Activated B cell treated with CpG ODN at 0.5 μM for 24 hours (primary cell): ENCODE results near the gene MTHFD1L. TPM values are rescaled to one million over a fixed set of nuclear protein-coding genes. Genes with fewer than 3 reads are reported as not detected.
"Not testable (repeated sequence)": the region's sequence is repeated elsewhere in the genome, so short reads cannot be mapped to it uniquely, and the experiment has no call there.

Source experiments
- ATAC-seq: fragments of 200-7000 bp; cut with Tn5 transposase; one replicate; pipeline ENCODE4 v1.10.0; 2021; ENCODE audit warnings: low read depth, mild to moderate bottlenecking, moderate library complexity
- CTCF ChIA-PET: fragments of 350-600 bp; sonication (Branson Sonifier 250); formaldehyde crosslinking; loops from one replicate; lab custom pipeline; 2021; ENCODE audit warnings: antibody characterized with exemption; lab: Charles Lee
- POLR2A ChIA-PET: fragments of 350-600 bp; sonication (Branson Sonifier 250); formaldehyde crosslinking; loops from one replicate; lab custom pipeline; 2021; ENCODE audit warnings: antibody characterized with exemption; lab: Charles Lee
- DNase-seq: peaks from one replicate; pipeline ENCODE4 v3.0.0; 2022
- H3K27ac Mint-ChIP-seq: one replicate; pipeline ENCODE4 v1.8.0; 2020; ENCODE audit warnings: mixed read lengths
- H3K27me3 Mint-ChIP-seq: one replicate; pipeline ENCODE4 v1.8.0; 2021; ENCODE audit warnings: mixed read lengths
- H3K36me3 Mint-ChIP-seq: one replicate; pipeline ENCODE4 v1.8.0; 2021; ENCODE audit warnings: low read depth, mixed read lengths
- H3K4me1 Mint-ChIP-seq: one replicate; pipeline ENCODE4 v1.8.0; 2021; ENCODE audit warnings: mixed read lengths
- H3K4me3 Mint-ChIP-seq: one replicate; pipeline ENCODE4 v1.8.0; 2020; ENCODE audit warnings: mild to moderate bottlenecking, mixed read lengths
- H3K9me3 Mint-ChIP-seq: one replicate; pipeline ENCODE4 v1.8.0; 2020; ENCODE audit warnings: mixed read lengths
- CTCF ChIP-seq: fragments of 200-600 bp; IDR thresholded peaks from one replicate; pipeline ENCODE4 v1.8.0; 2022; ENCODE audit warnings: antibody characterized with exemption, mild to moderate bottlenecking
- intact Hi-C: fragments of 100-400 bp; cut with micrococcal nuclease; formaldehyde crosslinking; loops from one replicate; pipeline ENCODE4 v1.15.1; 2024
- total RNA-seq: library from RNA; stranded (reverse); gene quantifications from 2 replicates; pipeline ENCODE4 v1.2.3, GENCODE V29; 2022

MTHFD1L gene
- total RNA-seq, 1 donor from 2014 or later, result 60.4 TPM

- DNase-seq, result no peak
- Mint-ChIP-seq H3K4me3 (no peak overlapping the region), H3K27ac (no peak overlapping the region), H3K4me1 (peaks cover 4% of the 10 kb centered on the region), H3K36me3 (peaks cover 82% of the 10 kb centered on the region), H3K27me3 (no peaks in the 10 kb centered on the region), H3K9me3 (no peaks in the 10 kb centered on the region)
- no peak for TF ChIP-seq CTCF
- intact Hi-C loops, result no loop called here
- no peak for ATAC-seq
- ChIA-PET CTCF (no interaction called here), POLR2A (no interaction called here)
Observed at GRCh38 chr6:150841697-150842096, 23.8 kb upstream of the MTHFD1L start.

DNA sequence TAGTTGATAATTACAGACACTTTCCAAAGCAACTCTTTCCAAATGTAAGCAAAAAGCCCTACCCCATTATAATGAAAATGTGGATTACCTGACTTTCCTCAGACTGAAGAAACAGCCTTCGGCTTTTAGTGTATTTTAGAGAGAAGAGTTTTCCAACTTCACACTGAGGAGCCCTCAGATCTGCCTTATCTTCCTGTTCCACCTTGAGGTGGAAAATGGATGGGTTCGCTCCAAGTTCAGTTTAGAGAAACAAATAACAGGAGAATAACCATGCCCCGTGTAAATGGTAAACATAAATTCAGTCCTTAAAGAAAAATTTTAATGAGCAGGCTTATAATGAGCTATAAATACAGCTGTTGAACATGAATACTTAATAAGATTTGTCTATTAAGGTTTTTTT lies 21.1 kb upstream of the MTHFD1L start:
- Mint-ChIP-seq H3K36me3 (peaks cover 77% of the 10 kb centered on the region), H3K27ac (no peak overlapping the region), H3K4me1 (no peaks in the 10 kb centered on the region), H3K4me3 (no peak overlapping the region), H3K9me3 (no peaks in the 10 kb centered on the region), H3K27me3 (no peaks in the 10 kb centered on the region)
- intact Hi-C loops, result no loop called here
- POLR2A ChIA-PET, result no interaction called here
- ATAC-seq (no peak), DNase-seq (no peak)
- CTCF ChIA-PET, result no interaction called here
- TF ChIP-seq CTCF, result no peak

- TF ChIP-seq CTCF, result no peak
- ATAC-seq (no peak), DNase-seq (no peak)
- H3K27ac Mint-ChIP-seq, result no peak overlapping the region
- peaks cover 67% of the 10 kb centered on the region for H3K36me3 Mint-ChIP-seq
- no peaks in the 10 kb centered on the region for H3K4me1 Mint-ChIP-seq
- intact Hi-C loops, result no loop called here
- no peaks in the 10 kb centered on the region for H3K27me3 Mint-ChIP-seq
- H3K9me3 Mint-ChIP-seq, result no peaks in the 10 kb centered on the region
- CTCF ChIA-PET, result no interaction called here
- H3K4me3 Mint-ChIP-seq, result no peak overlapping the region
- POLR2A ChIA-PET, result no interaction called here
Observed at GRCh38 chr6:150846641-150847040, 18.9 kb upstream of the MTHFD1L start.

DNA sequence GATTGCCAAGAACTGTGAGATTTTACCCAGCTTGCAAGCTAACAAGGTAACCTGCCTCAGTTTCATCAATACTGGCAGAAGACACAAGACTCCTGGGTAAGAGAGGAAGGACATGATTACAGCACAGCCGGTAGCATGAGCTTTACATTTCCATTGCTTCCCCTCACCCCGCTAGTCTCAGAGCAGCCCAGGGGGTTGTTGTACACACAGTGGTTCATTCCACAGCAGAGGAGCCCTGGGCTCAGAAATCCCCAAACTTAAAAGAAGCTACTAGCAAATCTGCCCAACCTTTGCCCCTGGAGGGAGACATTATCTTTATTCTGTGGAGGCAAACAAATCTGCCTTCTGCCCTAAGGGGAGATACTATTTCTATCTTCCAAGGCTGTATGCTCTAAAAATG lies 17.1 kb upstream of the MTHFD1L start:
- DNase-seq, result no peak
- Mint-ChIP-seq H3K27ac (no peak overlapping the region), H3K4me3 (no peak overlapping the region), H3K4me1 (no peaks in the 10 kb centered on the region), H3K27me3 (no peaks in the 10 kb centered on the region), H3K36me3 (peaks cover 56% of the 10 kb centered on the region), H3K9me3 (no peaks in the 10 kb centered on the region)
- TF ChIP-seq CTCF, result no peak
- intact Hi-C loops, result no loop called here
- CTCF ChIA-PET, result no interaction called here
- POLR2A ChIA-PET, result interaction anchor here (0.7 kb wide), 1 partner anchor 115 kb away, joined by 3 read pairs; no protein-coding TSS in a partner anchor
- no peak for ATAC-seq

DNA sequence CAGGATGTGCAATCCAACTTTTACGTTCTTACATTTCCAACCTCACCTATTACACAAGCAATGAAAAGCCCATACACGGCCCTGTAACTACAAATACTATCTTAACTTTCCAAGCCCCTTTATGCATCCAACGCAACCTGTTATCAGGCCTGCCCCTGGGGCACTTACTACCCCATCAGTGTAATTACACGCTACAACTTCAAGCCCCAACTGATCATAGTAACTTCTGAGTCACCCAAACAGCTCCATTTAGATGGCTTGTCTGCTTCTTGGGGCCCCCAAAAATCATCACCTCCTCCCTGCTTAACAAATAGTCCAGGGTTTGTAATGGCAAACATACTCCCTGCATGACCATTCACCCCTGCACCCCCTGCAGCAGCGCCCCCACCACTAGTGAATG lies 11.1 kb upstream of the MTHFD1L start:
- H3K27ac Mint-ChIP-seq, intact Hi-C loops, H3K4me1 Mint-ChIP-seq, CTCF ChIA-PET, H3K27me3 Mint-ChIP-seq, DNase-seq, POLR2A ChIA-PET, ATAC-seq, H3K4me3 Mint-ChIP-seq, H3K9me3 Mint-ChIP-seq: not testable (repeated sequence)
- H3K36me3 Mint-ChIP-seq, result peaks cover 54% of the 10 kb centered on the region

- POLR2A ChIA-PET, CTCF ChIA-PET, H3K27ac Mint-ChIP-seq, DNase-seq, ATAC-seq, H3K27me3 Mint-ChIP-seq, H3K9me3 Mint-ChIP-seq, H3K4me1 Mint-ChIP-seq, H3K4me3 Mint-ChIP-seq, intact Hi-C loops: not testable (repeated sequence)
- H3K36me3 Mint-ChIP-seq, result peaks cover 46% of the 10 kb centered on the region
Observed at GRCh38 chr6:150855171-150855570, 10.3 kb upstream of the MTHFD1L start.
